Neural progenitor cell (in vitro differentiated cells): ENCODE results near the gene HTR6. TPM values are rescaled to one million over a fixed set of nuclear protein-coding genes. Genes with fewer than 3 reads are reported as not detected.

Source experiments
- DNase-seq: peaks from one replicate; pipeline ENCODE4 v3.0.0-alpha.2; 2016; ENCODE audit warnings: low spot score
- H2AFZ ChIP-seq: fragments of 200-600 bp; sonication (generic); replicated peaks from 2 replicates; pipeline ENCODE4 v1.6.1; 2016; ENCODE audit warnings: antibody characterized with exemption
- H3F3A ChIP-seq: fragments of 200-600 bp; sonication (generic); 2 replicates; pipeline ENCODE4 v1.6.1; 2016; ENCODE audit warnings: antibody characterized with exemption, low read depth
- H3K27ac ChIP-seq: fragments of 200-600 bp; sonication (generic); 2 replicates; pipeline ENCODE4 v1.5.1; 2016; ENCODE audit warnings: mild to moderate bottlenecking
- H3K27me3 ChIP-seq: fragments of 200-600 bp; sonication (generic); 2 replicates; pipeline ENCODE4 v1.6.1; 2016; ENCODE audit warnings: mild to moderate bottlenecking, moderate library complexity
- H3K36me3 ChIP-seq: fragments of 200-600 bp; sonication (generic); 2 replicates; pipeline ENCODE4 v1.5.1; 2016
- H3K4me1 ChIP-seq: fragments of 200-600 bp; sonication (generic); 2 replicates; pipeline ENCODE4 v1.6.1; 2016; ENCODE audit warnings: mixed run types
- H3K4me2 ChIP-seq: fragments of 200-600 bp; sonication (generic); 2 replicates; pipeline ENCODE4 v1.6.1; 2016
- H3K4me3 ChIP-seq: fragments of 200-600 bp; sonication (generic); 2 replicates; pipeline ENCODE4 v1.5.1; 2016
- H3K79me2 ChIP-seq: fragments of 200-600 bp; sonication (generic); 2 replicates; pipeline ENCODE4 v1.6.1; 2016; ENCODE audit warnings: low read depth
- H3K9ac ChIP-seq: fragments of 200-600 bp; sonication (generic); 2 replicates; pipeline ENCODE4 v1.6.1; 2016
- H3K9me3 ChIP-seq: fragments of 200-600 bp; sonication (generic); 2 replicates; pipeline ENCODE4 v1.5.1; 2016; ENCODE audit warnings: low read depth
- H4K20me1 ChIP-seq: fragments of 200-600 bp; sonication (generic); 2 replicates; pipeline ENCODE4 v1.6.1; 2016; ENCODE audit warnings: low read depth
- H3K27ac Mint-ChIP-seq: 3 replicates; pipeline ENCODE4 v1.8.0; 2021; ENCODE audit warnings: mixed read lengths
- H3K27me3 Mint-ChIP-seq: 2 replicates; pipeline ENCODE4 v1.8.0; 2022; ENCODE audit warnings: low read depth, mild to moderate bottlenecking, inconsistent platforms, moderate library complexity, mixed read lengths; ENCODE audit not compliant: insufficient read depth
- H3K36me3 Mint-ChIP-seq: 3 replicates; pipeline ENCODE4 v1.8.0; 2021; ENCODE audit warnings: mixed read lengths
- H3K4me1 Mint-ChIP-seq: 3 replicates; pipeline ENCODE4 v1.8.0; 2021; ENCODE audit warnings: mixed read lengths
- H3K4me3 Mint-ChIP-seq: 3 replicates; pipeline ENCODE4 v1.8.0; 2021; ENCODE audit warnings: mild to moderate bottlenecking, moderate library complexity, mixed read lengths
- H3K9me3 Mint-ChIP-seq: 3 replicates; pipeline ENCODE4 v1.8.0; 2020; ENCODE audit warnings: mixed read lengths
- EZH2 ChIP-seq: fragments of 200-600 bp; sonication (generic); IDR thresholded peaks from 2 replicates; pipeline ENCODE4 v1.6.1; 2017; ENCODE audit warnings: antibody characterized with exemption, mild to moderate bottlenecking, moderate library complexity
- EZH2phosphoT487 ChIP-seq: fragments of 200-600 bp; sonication (generic); IDR thresholded peaks from 2 replicates; pipeline ENCODE4 v1.6.1; 2017; ENCODE audit warnings: antibody characterized with exemption
- total RNA-seq: library from RNA; depleted of rRNA; stranded (reverse); fragments of >200 nt; gene quantifications from 2 replicates; pipeline ENCODE4 v1.2.3, GENCODE V29; 2015; ENCODE audit warnings: low replicate concordance
- TF ChIP-seq, protein P1 (sequence below): fragments of 200-600 bp; sonication (generic); IDR thresholded peaks from 2 replicates; pipeline ENCODE4 v1.5.1; 2017; ENCODE audit warnings: antibody characterized with exemption, mild to moderate bottlenecking

Gene HTR6
- total RNA-seq, 1 donor from 2014 or later, result not detected

DNA sequence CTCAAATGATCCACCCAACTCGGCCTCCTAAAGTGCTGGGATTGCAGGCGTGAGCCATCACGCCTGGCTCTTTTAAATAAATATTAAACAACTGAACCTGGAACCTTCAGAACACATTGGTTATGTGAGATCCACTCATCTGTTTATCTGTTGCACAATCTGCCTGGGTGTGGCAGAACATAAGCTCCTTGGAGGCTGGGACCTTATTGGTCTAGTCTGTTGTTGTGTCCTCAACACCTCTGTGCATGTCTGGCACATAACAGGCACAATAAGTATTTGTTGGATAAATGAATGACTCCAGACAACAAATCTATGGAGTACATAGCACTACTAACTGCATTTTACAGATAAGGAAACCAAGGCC, 24.7 kb upstream of the HTR6 start:
- H3K27me3 Mint-ChIP-seq, result peaks cover 22% of the 10 kb centered on the region
- H3K27ac Mint-ChIP-seq, result no peak overlapping the region
- H3K4me1 Mint-ChIP-seq, result peaks cover 21% of the 10 kb centered on the region
- H3K36me3 Mint-ChIP-seq, result no peaks in the 10 kb centered on the region
- Histone ChIP-seq H3K27ac (no peak overlapping the region), H3K36me3 (no peaks in the 10 kb centered on the region), H3K9ac (no peak overlapping the region), H3K4me3 (no peak overlapping the region), H3F3A (peaks cover 33% of the 10 kb centered on the region), H3K4me1 (peaks cover 22% of the 10 kb centered on the region), H3K27me3 (peaks cover 45% of the 10 kb centered on the region), H3K9me3 (no peaks in the 10 kb centered on the region), H4K20me1 (peaks cover 10% of the 10 kb centered on the region), H2AFZ (no peak overlapping the region), H3K4me2 (peak overlapping the region; percentile 53), H3K79me2 (no peaks in the 10 kb centered on the region)
- no peak for DNase-seq
- H3K9me3 Mint-ChIP-seq, result no peaks in the 10 kb centered on the region
- TF ChIP-seq EZH2 (no peak), EZH2phosphoT487 (no peak)
- TF ChIP-seq, protein P1, sequence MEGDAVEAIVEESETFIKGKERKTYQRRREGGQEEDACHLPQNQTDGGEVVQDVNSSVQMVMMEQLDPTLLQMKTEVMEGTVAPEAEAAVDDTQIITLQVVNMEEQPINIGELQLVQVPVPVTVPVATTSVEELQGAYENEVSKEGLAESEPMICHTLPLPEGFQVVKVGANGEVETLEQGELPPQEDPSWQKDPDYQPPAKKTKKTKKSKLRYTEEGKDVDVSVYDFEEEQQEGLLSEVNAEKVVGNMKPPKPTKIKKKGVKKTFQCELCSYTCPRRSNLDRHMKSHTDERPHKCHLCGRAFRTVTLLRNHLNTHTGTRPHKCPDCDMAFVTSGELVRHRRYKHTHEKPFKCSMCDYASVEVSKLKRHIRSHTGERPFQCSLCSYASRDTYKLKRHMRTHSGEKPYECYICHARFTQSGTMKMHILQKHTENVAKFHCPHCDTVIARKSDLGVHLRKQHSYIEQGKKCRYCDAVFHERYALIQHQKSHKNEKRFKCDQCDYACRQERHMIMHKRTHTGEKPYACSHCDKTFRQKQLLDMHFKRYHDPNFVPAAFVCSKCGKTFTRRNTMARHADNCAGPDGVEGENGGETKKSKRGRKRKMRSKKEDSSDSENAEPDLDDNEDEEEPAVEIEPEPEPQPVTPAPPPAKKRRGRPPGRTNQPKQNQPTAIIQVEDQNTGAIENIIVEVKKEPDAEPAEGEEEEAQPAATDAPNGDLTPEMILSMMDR, result no peak
- H3K4me3 Mint-ChIP-seq, result no peak overlapping the region

DNA sequence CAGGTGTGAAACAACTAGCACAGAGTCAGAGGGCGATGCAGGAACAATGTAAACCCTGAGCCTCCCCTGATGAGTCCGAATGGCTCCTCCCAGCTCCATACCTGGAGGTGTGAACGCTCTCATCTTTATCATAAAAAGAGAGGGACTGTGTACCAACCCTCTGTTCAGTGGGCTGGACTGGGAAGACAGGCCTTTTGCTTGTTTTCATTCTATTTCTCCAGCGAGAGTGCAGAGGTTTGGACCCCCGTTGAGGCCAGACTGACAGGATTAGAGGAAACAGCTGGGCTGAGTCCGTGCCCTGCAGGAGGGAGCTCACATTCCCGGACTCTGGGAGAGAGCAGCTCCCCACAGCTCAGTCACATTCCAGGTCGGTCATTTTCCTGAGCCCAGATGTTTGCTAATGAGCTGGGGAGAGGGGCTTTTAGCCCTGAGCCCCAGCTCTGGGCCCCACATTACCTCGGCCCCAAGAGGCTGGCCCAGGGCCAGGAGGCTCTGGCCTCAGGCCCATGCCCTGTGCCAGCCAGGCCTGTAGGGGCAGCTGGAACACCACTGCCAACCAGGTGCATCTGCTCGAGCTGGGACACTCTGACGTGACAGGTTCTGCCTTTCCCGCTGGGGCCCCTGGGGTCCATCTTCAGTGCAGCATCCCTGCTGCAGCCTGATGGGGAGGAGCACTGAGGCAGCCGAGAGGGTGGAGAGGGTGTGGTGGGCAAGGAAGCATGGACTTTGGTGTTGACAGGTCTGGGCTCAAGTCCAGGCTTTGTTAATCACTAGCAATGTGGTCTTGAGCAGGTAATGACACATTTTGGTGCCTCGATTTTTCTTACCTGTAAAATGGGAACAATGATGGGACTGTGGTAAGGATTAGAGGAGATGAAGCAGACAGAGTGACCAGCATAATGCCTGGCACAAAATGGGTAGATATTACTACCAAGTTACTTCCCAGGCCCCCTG, 24.0 kb upstream of the HTR6 start:
- TF ChIP-seq, protein P1, result no peak
- TF ChIP-seq EZH2 (no peak), EZH2phosphoT487 (no peak)
- Histone ChIP-seq H3K9me3 (no peaks in the 10 kb centered on the region), H3K4me3 (peak overlapping the region; percentile 27), H2AFZ (no peak overlapping the region), H3K79me2 (no peaks in the 10 kb centered on the region), H3K4me2 (peak overlapping the region; percentile 53), H3K36me3 (no peaks in the 10 kb centered on the region), H3F3A (peaks cover 39% of the 10 kb centered on the region), H3K27me3 (peaks cover 51% of the 10 kb centered on the region), H4K20me1 (peaks cover 10% of the 10 kb centered on the region), H3K4me1 (peaks cover 28% of the 10 kb centered on the region), H3K9ac (no peak overlapping the region), H3K27ac (no peak overlapping the region)
- no peaks in the 10 kb centered on the region for H3K9me3 Mint-ChIP-seq
- peaks cover 23% of the 10 kb centered on the region for H3K4me1 Mint-ChIP-seq
- H3K36me3 Mint-ChIP-seq, result no peaks in the 10 kb centered on the region
- H3K27me3 Mint-ChIP-seq, result peaks cover 21% of the 10 kb centered on the region
- H3K27ac Mint-ChIP-seq, result no peak overlapping the region
- peak; percentile 94 for DNase-seq
- no peak overlapping the region for H3K4me3 Mint-ChIP-seq

DNA sequence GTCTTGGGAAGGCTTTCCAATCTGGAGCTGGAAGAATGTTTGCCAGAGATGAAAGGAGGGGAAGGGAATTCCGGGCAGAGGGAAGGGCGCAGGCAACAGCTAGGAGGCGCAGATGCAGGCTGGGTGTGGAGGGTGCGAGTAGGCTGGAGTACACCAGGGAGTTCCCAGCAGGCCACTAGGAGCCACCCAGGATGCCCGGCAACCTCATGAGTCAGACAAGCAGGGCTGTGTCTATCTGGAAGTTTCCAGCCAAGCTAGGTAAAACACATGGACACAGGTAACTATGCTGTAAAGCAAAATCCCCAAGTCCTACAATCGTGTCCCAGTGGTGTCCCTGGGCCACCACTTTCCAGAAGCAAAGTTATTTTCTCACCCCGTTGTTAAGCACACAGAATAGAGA, 21.6 kb upstream of the HTR6 start:
- H3K27me3 Mint-ChIP-seq, result peaks cover 31% of the 10 kb centered on the region
- Histone ChIP-seq H2AFZ (no peak overlapping the region), H4K20me1 (peaks cover 10% of the 10 kb centered on the region), H3K79me2 (no peaks in the 10 kb centered on the region), H3K4me3 (no peak overlapping the region), H3K27me3 (peaks cover 69% of the 10 kb centered on the region), H3F3A (peaks cover 51% of the 10 kb centered on the region), H3K27ac (no peak overlapping the region), H3K4me1 (peaks cover 32% of the 10 kb centered on the region), H3K9me3 (no peaks in the 10 kb centered on the region), H3K36me3 (no peaks in the 10 kb centered on the region), H3K4me2 (no peak overlapping the region), H3K9ac (no peak overlapping the region)
- no peak for TF ChIP-seq EZH2phosphoT487
- no peak overlapping the region for H3K27ac Mint-ChIP-seq
- no peak for DNase-seq
- H3K36me3 Mint-ChIP-seq, result no peaks in the 10 kb centered on the region
- no peaks in the 10 kb centered on the region for H3K9me3 Mint-ChIP-seq
- peak overlapping the region; percentile 86 for H3K4me3 Mint-ChIP-seq
- peaks cover 29% of the 10 kb centered on the region for H3K4me1 Mint-ChIP-seq
